HepG2 (cell line): ENCODE measurements around the gene NMUR1. TPM values are rescaled to one million over a fixed set of nuclear protein-coding genes. Genes with fewer than 3 reads are reported as not detected.

Experiments
- ATAC-seq: fragments of 200-7000 bp; cut with Tn5 transposase; 3 replicates; pipeline ENCODE4 v1.9.1; 2020; ENCODE audit warnings: mild to moderate bottlenecking, moderate library complexity
- BruUV-seq: library from RNA; stranded (reverse); fragments of 400-500 nt; replicated peaks from 2 replicates; lab custom pipeline; 2021; lab: Mats Ljungman, UMichigan
- CTCF ChIA-PET: fragments of 300-600 bp; formaldehyde crosslinking; extraction: SDS; loops from one replicate; lab custom pipeline; 2021; ENCODE audit warnings: low total read pairs, inconsistent platforms, low intra/inter-chr PET ratio; lab: Yijun Ruan, JAX
- POLR2A ChIA-PET: fragments of 350-600 bp; sonication (Branson Sonifier 250); formaldehyde crosslinking; loops from one replicate; lab custom pipeline; 2020; ENCODE audit warnings: antibody characterized with exemption, inconsistent platforms; lab: Yijun Ruan, JAX
- DNase-seq: peaks from one replicate; pipeline ENCODE4 v3.0.0-alpha.2; 2015; ENCODE audit warnings: low spot score
- FAIRE-seq: peaks from 3 replicates; lab custom pipeline; 2011; peaks lifted over from hg19 to GRCh38; lab: Jason Lieb, UNC
- H2AFZ ChIP-seq: one replicate; pipeline ENCODE4 v1.6.1; 2011; ENCODE audit warnings: low read length, inconsistent platforms
- H3K27ac ChIP-seq: fragments of 300-600 bp; 3 replicates; pipeline ENCODE4 v1.8.0; 2011; ENCODE audit warnings: mixed run types, mild to moderate bottlenecking, mixed read lengths, low read length, inconsistent platforms; ENCODE audit not compliant: insufficient read depth; ENCODE audit errors: extremely low read length
- H3K27me3 ChIP-seq, 2 experiments: fragments of 200-600 bp in 1 of 2; 2 replicates in 1 of 2; 3 replicates in 1 of 2; pipeline versions ENCODE4 v1.6.0 to v1.8.0; 2011; ENCODE audit warnings: low read length in 2 of 2, mild to moderate bottlenecking in 2 of 2, moderate library complexity in 2 of 2, inconsistent platforms in 1 of 2; ENCODE audit not compliant: insufficient read depth in 2 of 2, control insufficient read depth in 1 of 2
- H3K36me3 ChIP-seq, 2 experiments: fragments of 200-600 bp in 1 of 2; replicated peaks in 1 of 2; 2 replicates in 1 of 2; 3 replicates in 1 of 2; pipeline versions ENCODE4 v1.5.1 to v1.8.0; 2011; ENCODE audit warnings: low read length in 2 of 2, inconsistent platforms in 1 of 2; ENCODE audit not compliant: insufficient read depth in 2 of 2, control insufficient read depth in 1 of 2
- H3K4me1 ChIP-seq: 2 replicates; pipeline ENCODE4 v1.5.1; 2012; ENCODE audit warnings: low read length, inconsistent platforms; ENCODE audit not compliant: insufficient read depth
- H3K4me2 ChIP-seq: 2 replicates; pipeline ENCODE4 v1.6.0; 2011; ENCODE audit warnings: low read depth, low read length, inconsistent platforms
- H3K4me3 ChIP-seq, 3 experiments: fragments of 200-600 bp in 1 of 3; sonication (generic), shearing (Covaris generic) in 1 of 3; replicated peaks in 1 of 3; 2 replicates each; pipeline ENCODE4 v1.5.1; 2011 to 2016; ENCODE audit warnings: low read length in 3 of 3, inconsistent platforms in 2 of 3, low read depth in 2 of 3, mild to moderate bottlenecking in 2 of 3, control low read depth in 1 of 3, mixed read lengths in 1 of 3; ENCODE audit not compliant: insufficient read depth in 1 of 3
- H3K79me2 ChIP-seq: one replicate; pipeline ENCODE4 v1.6.1; 2011; ENCODE audit warnings: low read length, inconsistent platforms; ENCODE audit not compliant: insufficient read depth
- H3K9ac ChIP-seq: 2 replicates; pipeline ENCODE4 v1.6.0; 2011; ENCODE audit warnings: mild to moderate bottlenecking, low read depth, low read length, inconsistent platforms; ENCODE audit not compliant: insufficient read depth
- H3K9me3 ChIP-seq: 2 replicates; pipeline ENCODE4 v1.5.1; 2012; ENCODE audit warnings: mild to moderate bottlenecking, low read length
- H4K20me1 ChIP-seq: 2 replicates; pipeline ENCODE4 v1.6.0; 2011; ENCODE audit warnings: inconsistent platforms, mild to moderate bottlenecking, low read length, moderate library complexity; ENCODE audit not compliant: insufficient read depth
- HDAC2 ChIP-seq: sonication (generic); formaldehyde crosslinking; IDR thresholded peaks from 2 replicates; pipeline ENCODE4 v1.4.0; 2020; ENCODE audit warnings: missing genetic modification reagents
- ZFP82 ChIP-seq: sonication (generic); formaldehyde crosslinking; IDR thresholded peaks from 2 replicates; pipeline ENCODE4 v1.5.1; 2020; ENCODE audit warnings: mild to moderate bottlenecking, missing genetic modification reagents, borderline replicate concordance
- WGBS: methylation state at CpG from one replicate; pipeline ENCODE4 v1.1.6; 2017; ENCODE audit warnings: low lambda C conversion rate; 5-methylcytosine and 5-hydroxymethylcytosine counted together
- in situ Hi-C: cut with HindIII; loops from 2 replicates; pipeline ENCODE4 v1.10.0; 2017; ENCODE audit warnings: low pct_unique_long_range_greater_than_20kb; ENCODE audit not compliant: extremely low pct_ligation_motif_present
- intact Hi-C: fragments of 100-400 bp; cut with micrococcal nuclease; formaldehyde crosslinking; loops from one replicate; pipeline ENCODE4 v1.10.0; 2022; ENCODE audit not compliant: unreplicated experiment
- polyA plus RNA-seq, 8 experiments: library from polyadenylated mRNA; depleted of rRNA in 3 of 8; stranded (reverse) in 7 of 8; unstranded in 1 of 8; fragments of >200 nt; fragmentation: Illumina TruSeq in 4 of 8; extraction: Trizol in 4 of 8; gene quantifications; 2 replicates each; pipeline versions ENCODE4 v1.2.1 to v1.2.3, GENCODE V29; 2011 to 2016; ENCODE audit warnings: low read depth in 4 of 8, missing spikeins in 1 of 8, mixed read lengths in 1 of 8; ENCODE audit not compliant: insufficient read depth in 1 of 8
- total RNA-seq, 5 experiments: library from RNA; depleted of rRNA; stranded (reverse); fragments of >200 nt; fragmentation: Illumina TruSeq; extraction: Trizol; gene quantifications; 2 replicates each; pipeline ENCODE4 v1.2.3, GENCODE V29; 2016; ENCODE audit warnings: low read depth in 1 of 5
- TF ChIP-seq, protein P1 (sequence below): IDR thresholded peaks from 2 replicates; pipeline ENCODE4 v1.6.1; 2016; ENCODE audit warnings: low read depth

NMUR1 gene
- total and polyA plus RNA-seq, 2 of the 13 experiments (the other 11 are each of a cell fraction or from before 2014, with no cell fraction given): not detected

DNA sequence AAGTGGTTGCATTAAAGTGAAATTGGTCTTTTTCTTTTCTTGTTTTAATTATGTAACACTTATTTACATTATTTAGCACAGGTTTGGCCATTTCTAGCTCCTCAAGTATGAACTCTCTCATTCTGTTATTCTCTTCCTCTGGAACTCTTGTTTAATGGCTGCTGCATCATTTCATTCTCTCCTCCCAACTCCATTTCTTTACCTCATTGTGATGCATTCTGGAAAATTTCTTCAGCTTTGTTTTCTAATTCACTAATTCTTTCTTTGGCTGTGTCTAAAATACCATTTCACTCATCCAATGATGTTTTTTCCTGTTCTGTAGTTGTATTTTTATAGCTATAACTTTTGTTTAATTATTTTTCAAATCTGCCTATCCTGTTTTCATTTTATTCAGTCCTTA is 22.5 kb upstream of the NMUR1 start:
- in situ Hi-C loops: no loop called here

GRCh38 chr2:231549446-231550239 is 19.4 kb upstream of the NMUR1 start:
- H4K20me1 ChIP-seq: no peaks in the 10 kb centered on the region
- 0 out of 2 replicates have a peak, but pooled peaks cover 5% of the 10 kb centered on the region for H3K4me1 ChIP-seq
- WGBS: 36% methylated on average over 13 of the region's 13 CpGs
- in situ Hi-C loops (no loop called here), intact Hi-C loops (no loop called here)
- H3K9me3 ChIP-seq: peaks cover 12% of the 10 kb centered on the region
- H3K4me2 ChIP-seq: no peak overlapping the region
- DNase-seq: no peak
- ChIA-PET POLR2A (no interaction called here), CTCF (no interaction called here)
- H3K9ac ChIP-seq: no peak overlapping the region
- no TSS peak for BruUV-seq
- H3K4me3 ChIP-seq: no peak overlapping the region
- H2AFZ ChIP-seq: no peak overlapping the region
- H3K36me3 ChIP-seq: no peaks in the 10 kb centered on the region
- TF ChIP-seq, protein P1, sequence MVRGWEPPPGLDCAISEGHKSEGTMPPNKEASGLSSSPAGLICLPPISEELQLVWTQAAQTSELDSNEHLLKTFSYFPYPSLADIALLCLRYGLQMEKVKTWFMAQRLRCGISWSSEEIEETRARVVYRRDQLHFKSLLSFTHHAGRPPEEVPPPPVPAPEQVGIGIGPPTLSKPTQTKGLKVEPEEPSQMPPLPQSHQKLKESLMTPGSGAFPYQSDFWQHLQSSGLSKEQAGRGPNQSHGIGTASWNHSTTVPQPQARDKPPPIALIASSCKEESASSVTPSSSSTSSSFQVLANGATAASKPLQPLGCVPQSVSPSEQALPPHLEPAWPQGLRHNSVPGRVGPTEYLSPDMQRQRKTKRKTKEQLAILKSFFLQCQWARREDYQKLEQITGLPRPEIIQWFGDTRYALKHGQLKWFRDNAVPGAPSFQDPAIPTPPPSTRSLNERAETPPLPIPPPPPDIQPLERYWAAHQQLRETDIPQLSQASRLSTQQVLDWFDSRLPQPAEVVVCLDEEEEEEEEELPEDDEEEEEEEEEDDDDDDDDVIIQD (CRISPR knock-in tag): no peak
- H3K27me3 ChIP-seq: peaks cover 0 to 8% of the 10 kb centered on the region in 2 experiments; a peak in 1 of 5 replicates
- H3K79me2 ChIP-seq: no peaks in the 10 kb centered on the region
- FAIRE-seq: peak; percentile 39
- peak; percentile 28 for ATAC-seq
- H3K27ac ChIP-seq: no peak overlapping the region

More for the DNA sequence above, 22.5 kb upstream of the NMUR1 start:
- H3K9me3 ChIP-seq: peaks cover 12% of the 10 kb centered on the region
- POLR2A ChIA-PET: no interaction called here
- TF ChIP-seq HDAC2 (CRISPR knock-in tag): no peak
- TF ChIP-seq ZFP82 (CRISPR knock-in tag): 0 out of 2 replicates have a peak, but pooled peaks have one; percentile 61
- TF ChIP-seq, all 625 proteins: peak for 1
- peaks cover 0 to 4% of the 10 kb centered on the region in 2 experiments; a peak in 1 of 5 replicates for H3K27me3 ChIP-seq
- DNase-seq (no peak), ATAC-seq (no peak), FAIRE-seq (no peak)
- CTCF ChIA-PET: no interaction called here
- no TSS peak for BruUV-seq
- no peak overlapping the region for H3K4me2 ChIP-seq
- no peak overlapping the region for H2AFZ ChIP-seq
- H3K36me3 ChIP-seq: no peaks in the 10 kb centered on the region
- H3K4me1 ChIP-seq: 0 out of 2 replicates have a peak, but pooled peaks cover 11% of the 10 kb centered on the region
- no peaks in the 10 kb centered on the region for H3K79me2 ChIP-seq
- no peak overlapping the region for H3K4me3 ChIP-seq
- intact Hi-C loops: no loop called here
- H4K20me1 ChIP-seq: no peaks in the 10 kb centered on the region
- no peak overlapping the region for H3K27ac ChIP-seq
- no peak overlapping the region for H3K9ac ChIP-seq
